ENCODE data around the gene FAM209B.

The FAM209B gene

DNA sequence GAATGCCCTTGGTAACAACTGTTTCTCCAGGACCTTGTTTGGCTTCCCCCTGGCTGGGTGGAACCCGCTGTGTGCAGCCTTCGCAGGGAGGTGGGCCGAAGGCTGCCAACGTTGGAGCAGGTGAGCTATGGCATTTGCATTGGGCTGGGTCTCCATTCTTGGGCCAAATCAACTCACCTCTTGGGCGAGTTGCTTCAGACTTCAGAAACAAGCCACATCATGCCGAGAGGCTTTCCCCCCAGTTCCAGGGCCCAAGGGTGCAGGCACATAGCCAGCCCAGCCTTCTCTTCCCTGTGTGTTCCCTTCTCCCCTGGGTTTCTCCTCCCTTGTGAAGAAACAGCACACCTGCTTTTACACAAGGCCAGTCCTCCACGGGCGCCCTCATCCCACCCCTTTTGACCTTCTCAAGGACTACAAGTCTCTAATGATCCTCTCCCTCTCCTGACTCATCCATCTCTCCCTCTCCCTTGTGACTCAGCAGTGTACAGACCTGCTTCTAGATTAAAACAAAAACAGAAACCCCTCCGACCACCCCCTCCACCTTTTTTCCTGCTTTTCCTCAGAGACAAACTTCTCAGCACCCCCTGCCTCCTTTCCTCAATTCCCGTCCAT lies 41.6 kb downstream of the FAM209B start:
- DNase-seq (ENCODE audit: low read depth in 2 of 2) = peak in 1 of 2 donors; percentile 7
- H3K4me3 ChIP-seq (replicated peaks in 1 of 2; ENCODE audit: low read depth in 2 of 2, low read length in 2 of 2) = no peak overlapping the region
- TF ChIP-seq CTCF (IDR thresholded peaks at IDR 0.05; ENCODE audit: low read depth, low read length) = no peak

- DNase-seq (ENCODE audit: low read depth in 2 of 2) = no peak
- H3K4me3 ChIP-seq (replicated peaks in 1 of 2; ENCODE audit: low read depth in 2 of 2, low read length in 2 of 2) = no peak overlapping the region
- TF ChIP-seq CTCF (IDR thresholded peaks at IDR 0.05; ENCODE audit: low read depth, low read length) = no peak
These were observed 42.1 kb downstream of the FAM209B start for GRCh38 chr20:56575157-56575556.

DNA sequence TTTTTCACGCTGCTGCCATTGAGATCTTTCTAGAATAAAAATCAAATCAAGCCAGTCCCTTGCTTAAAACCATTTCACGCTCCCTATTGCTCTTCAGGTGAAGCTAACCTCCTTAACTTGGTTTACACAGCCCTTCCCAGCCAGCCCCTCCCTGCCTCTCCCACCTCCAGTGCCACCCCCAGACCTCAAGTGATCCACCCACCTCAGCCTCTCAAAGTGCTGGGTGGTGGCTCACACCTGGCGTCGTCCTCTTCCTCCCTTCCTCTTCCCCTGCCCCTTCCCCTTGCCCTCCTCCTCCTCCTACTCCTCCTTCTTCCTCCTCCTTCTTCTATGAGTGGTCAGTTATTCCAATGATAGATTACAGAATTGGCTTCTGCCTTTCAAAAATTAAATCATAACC lies 42.9 kb downstream of the FAM209B start:
- H3K4me3 ChIP-seq (replicated peaks in 1 of 2; ENCODE audit: low read depth in 2 of 2, low read length in 2 of 2) = no peak overlapping the region
- no peak for TF ChIP-seq CTCF (IDR thresholded peaks at IDR 0.05; ENCODE audit: low read depth, low read length)
- DNase-seq (ENCODE audit: low read depth in 2 of 2) = no peak

DNA sequence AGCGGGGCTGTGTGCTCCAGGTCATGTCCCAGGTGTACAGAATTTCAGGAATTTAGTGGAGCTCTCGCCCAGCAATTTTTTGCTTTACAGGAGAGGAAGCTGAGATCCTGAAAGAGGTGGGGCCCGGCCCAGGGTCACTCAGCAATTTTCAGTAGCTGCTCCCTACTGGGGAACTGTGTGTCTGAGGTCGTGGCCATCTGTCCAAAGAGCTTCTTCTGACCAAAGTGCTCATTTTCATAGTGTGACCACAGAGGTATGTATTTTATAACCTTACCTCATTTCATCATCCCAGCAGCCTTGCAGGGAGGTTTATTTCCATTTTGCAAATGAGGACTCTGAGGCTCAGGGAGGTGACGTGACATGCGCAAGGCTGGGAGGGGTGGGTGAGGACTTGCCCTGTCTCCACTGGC lies 46.3 kb downstream of the FAM209B start:
- no peak overlapping the region for H3K4me3 ChIP-seq (replicated peaks in 1 of 2; ENCODE audit: low read depth in 2 of 2, low read length in 2 of 2)
- no peak for TF ChIP-seq CTCF (IDR thresholded peaks at IDR 0.05; ENCODE audit: low read depth, low read length)
- no peak for DNase-seq (ENCODE audit: low read depth in 2 of 2)

- H3K4me3 ChIP-seq (replicated peaks in 1 of 2; ENCODE audit: low read depth in 2 of 2, low read length in 2 of 2) = no peak overlapping the region
- DNase-seq (ENCODE audit: low read depth in 2 of 2) = no peak
- TF ChIP-seq CTCF (IDR thresholded peaks at IDR 0.05; ENCODE audit: low read depth, low read length) = no peak
These were observed 47.2 kb downstream of the FAM209B start for GRCh38 chr20:56580226-56580625.

- H3K4me3 ChIP-seq (replicated peaks in 1 of 2; ENCODE audit: low read depth in 2 of 2, low read length in 2 of 2) = no peak overlapping the region
- DNase-seq (ENCODE audit: low read depth in 2 of 2) = no peak
- no peak for TF ChIP-seq CTCF (IDR thresholded peaks at IDR 0.05; ENCODE audit: low read depth, low read length)
These were observed 48.7 kb downstream of the FAM209B start for GRCh38 chr20:56581701-56582100.

DNA sequence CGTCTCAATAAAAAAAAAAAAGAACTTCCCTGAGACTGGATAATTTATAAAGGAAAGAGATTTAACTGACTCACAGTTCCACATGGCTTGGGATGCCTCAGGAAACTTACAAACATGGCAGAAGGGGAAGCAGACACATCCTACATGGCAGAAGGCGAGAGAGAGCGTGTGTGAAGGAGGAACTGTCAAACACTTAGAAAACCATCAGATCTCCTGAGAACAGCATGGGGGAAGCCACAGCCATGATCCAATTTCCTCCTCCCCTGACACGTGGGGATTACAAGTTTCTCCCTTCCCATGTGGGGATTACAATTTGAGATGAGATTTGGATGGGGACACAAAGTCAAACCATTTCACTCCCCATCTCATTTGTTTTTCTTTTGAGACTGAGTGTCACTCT lies 49.5 kb downstream of the FAM209B start:
- no peak for DNase-seq (ENCODE audit: low read depth in 2 of 2)
- no peak for TF ChIP-seq CTCF (IDR thresholded peaks at IDR 0.05; ENCODE audit: low read depth, low read length)
- no peak overlapping the region for H3K4me3 ChIP-seq (replicated peaks in 1 of 2; ENCODE audit: low read depth in 2 of 2, low read length in 2 of 2)

Measured in cardiac fibroblast (primary cell).